ENCODE measurements around the gene TESK2. TPM values are rescaled to one million over a fixed set of nuclear protein-coding genes. Genes with fewer than 3 reads are reported as not detected.

Gene TESK2
- total and polyA plus RNA-seq, 2 of the 13 experiments (the other 11 are each of a cell fraction or from before 2014, with no cell fraction given), result 5.5 to 9.6 TPM

GRCh38 chr1:45339789-45340558 lies 151.0 kb downstream of the TESK2 start, which contains the start of the genes MUTYH and TOE1 (continued):
- TF ChIP-seq RFX5 (IDR thresholded peaks at IDR 0.05; ENCODE audit: low read depth, low read length) (no peak), NR3C1 (CRISPR knock-in tag; IDR thresholded peaks at IDR 0.05) (no peak), CC2D1A (CRISPR knock-in tag; IDR thresholded peaks at IDR 0.05) (no peak), NCOA5 (CRISPR knock-in tag; IDR thresholded peaks at IDR 0.05) (no peak), PREB (CRISPR knock-in tag; IDR thresholded peaks at IDR 0.05) (no peak), ELF4 (CRISPR knock-in tag; IDR thresholded peaks at IDR 0.05; ENCODE audit: borderline replicate concordance) (peak; percentile 92), SIX1 (CRISPR knock-in tag; IDR thresholded peaks at IDR 0.05; ENCODE audit: borderline replicate concordance) (no peak), REXO4 (CRISPR knock-in tag; IDR thresholded peaks at IDR 0.05; ENCODE audit: borderline replicate concordance) (0 out of 2 replicates have a peak, but pooled peaks have one; percentile 61), ETS1 (CRISPR knock-in tag; IDR thresholded peaks at IDR 0.05) (no peak; the same call in 1 of the 2 replicates), HOMEZ (CRISPR knock-in tag; IDR thresholded peaks at IDR 0.05; ENCODE audit: low read depth) (no peak), ZNF788 (CRISPR knock-in tag; IDR thresholded peaks at IDR 0.05; ENCODE audit: borderline replicate concordance) (peak; percentile 89; the same call in 1 of the 2 replicates), SMARCC2 (IDR thresholded peaks at IDR 0.05) (no peak), MEIS1 (CRISPR knock-in tag; IDR thresholded peaks at IDR 0.05; ENCODE audit: borderline replicate concordance) (0 out of 2 replicates have a peak, but pooled peaks have one; percentile 27), SKI (IDR thresholded peaks at IDR 0.05; ENCODE audit: partially characterized antibody) (peak; percentile 86), THAP9 (CRISPR knock-in tag; IDR thresholded peaks at IDR 0.05; ENCODE audit: borderline replicate concordance) (peak; percentile 78; the same call in 1 of the 2 replicates)
- TF ChIP-seq, protein P1, sequence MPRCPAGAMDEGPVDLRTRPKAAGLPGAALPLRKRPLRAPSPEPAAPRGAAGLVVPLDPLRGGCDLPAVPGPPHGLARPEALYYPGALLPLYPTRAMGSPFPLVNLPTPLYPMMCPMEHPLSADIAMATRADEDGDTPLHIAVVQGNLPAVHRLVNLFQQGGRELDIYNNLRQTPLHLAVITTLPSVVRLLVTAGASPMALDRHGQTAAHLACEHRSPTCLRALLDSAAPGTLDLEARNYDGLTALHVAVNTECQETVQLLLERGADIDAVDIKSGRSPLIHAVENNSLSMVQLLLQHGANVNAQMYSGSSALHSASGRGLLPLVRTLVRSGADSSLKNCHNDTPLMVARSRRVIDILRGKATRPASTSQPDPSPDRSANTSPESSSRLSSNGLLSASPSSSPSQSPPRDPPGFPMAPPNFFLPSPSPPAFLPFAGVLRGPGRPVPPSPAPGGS (CRISPR knock-in tag; IDR thresholded peaks at IDR 0.05), result peak; percentile 44
- TF ChIP-seq, protein P2, sequence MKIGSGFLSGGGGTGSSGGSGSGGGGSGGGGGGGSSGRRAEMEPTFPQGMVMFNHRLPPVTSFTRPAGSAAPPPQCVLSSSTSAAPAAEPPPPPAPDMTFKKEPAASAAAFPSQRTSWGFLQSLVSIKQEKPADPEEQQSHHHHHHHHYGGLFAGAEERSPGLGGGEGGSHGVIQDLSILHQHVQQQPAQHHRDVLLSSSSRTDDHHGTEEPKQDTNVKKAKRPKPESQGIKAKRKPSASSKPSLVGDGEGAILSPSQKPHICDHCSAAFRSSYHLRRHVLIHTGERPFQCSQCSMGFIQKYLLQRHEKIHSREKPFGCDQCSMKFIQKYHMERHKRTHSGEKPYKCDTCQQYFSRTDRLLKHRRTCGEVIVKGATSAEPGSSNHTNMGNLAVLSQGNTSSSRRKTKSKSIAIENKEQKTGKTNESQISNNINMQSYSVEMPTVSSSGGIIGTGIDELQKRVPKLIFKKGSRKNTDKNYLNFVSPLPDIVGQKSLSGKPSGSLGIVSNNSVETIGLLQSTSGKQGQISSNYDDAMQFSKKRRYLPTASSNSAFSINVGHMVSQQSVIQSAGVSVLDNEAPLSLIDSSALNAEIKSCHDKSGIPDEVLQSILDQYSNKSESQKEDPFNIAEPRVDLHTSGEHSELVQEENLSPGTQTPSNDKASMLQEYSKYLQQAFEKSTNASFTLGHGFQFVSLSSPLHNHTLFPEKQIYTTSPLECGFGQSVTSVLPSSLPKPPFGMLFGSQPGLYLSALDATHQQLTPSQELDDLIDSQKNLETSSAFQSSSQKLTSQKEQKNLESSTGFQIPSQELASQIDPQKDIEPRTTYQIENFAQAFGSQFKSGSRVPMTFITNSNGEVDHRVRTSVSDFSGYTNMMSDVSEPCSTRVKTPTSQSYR (CRISPR knock-in tag; IDR thresholded peaks at IDR 0.05; ENCODE audit: borderline replicate concordance), result no peak
